CD4-positive, alpha-beta T cell treated with Interleukin-15 for 4 hours (primary cell): Measurements from ENCODE around the gene POU6F1.
"Not testable (repeated sequence)": the region's sequence is repeated elsewhere in the genome, so short reads cannot be mapped to it uniquely, and the experiment has no call there.

ENCODE experiments used
- DNase-seq: peaks from one replicate; pipeline ENCODE4 v3.0.0-alpha.2; 2020; ENCODE audit warnings: low spot score

POU6F1 gene, protein sequence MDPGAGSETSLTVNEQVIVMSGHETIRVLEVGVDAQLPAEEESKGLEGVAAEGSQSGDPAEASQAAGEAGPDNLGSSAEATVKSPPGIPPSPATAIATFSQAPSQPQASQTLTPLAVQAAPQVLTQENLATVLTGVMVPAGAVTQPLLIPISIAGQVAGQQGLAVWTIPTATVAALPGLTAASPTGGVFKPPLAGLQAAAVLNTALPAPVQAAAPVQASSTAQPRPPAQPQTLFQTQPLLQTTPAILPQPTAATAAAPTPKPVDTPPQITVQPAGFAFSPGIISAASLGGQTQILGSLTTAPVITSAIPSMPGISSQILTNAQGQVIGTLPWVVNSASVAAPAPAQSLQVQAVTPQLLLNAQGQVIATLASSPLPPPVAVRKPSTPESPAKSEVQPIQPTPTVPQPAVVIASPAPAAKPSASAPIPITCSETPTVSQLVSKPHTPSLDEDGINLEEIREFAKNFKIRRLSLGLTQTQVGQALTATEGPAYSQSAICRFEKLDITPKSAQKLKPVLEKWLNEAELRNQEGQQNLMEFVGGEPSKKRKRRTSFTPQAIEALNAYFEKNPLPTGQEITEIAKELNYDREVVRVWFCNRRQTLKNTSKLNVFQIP

DNA sequence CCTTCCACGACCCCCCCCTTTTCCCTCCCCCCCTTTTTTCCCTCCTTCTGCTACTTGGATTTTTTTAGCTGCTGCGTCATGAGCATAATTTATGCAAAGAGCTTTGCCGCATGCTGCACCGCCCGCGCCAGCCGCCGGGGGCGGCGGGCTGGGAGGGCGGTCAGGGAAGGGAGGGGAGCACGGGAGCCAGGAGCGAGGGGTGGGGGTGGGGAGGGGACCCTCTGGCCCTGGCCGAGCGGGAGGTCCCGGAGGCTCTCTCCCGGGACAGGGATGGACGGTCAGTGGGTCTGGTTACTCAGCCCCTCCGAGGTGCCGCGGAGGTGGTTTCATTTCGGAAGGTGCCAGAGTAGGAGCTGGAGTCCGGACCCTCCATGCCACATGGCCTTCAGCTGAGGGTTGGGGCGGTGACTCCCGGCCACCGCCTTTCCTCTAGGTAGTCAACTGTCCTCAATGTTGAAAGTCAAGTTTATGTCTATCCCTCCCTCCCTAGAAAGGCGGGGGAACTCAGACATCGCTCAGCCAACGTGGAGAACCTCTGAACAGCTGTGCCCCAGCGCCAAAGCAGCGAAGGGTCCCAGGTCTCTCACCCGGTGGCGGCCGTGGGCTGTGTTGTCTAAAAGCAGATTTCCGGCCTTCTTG lies at the start of gene POU6F1:
Gene POU6F1 (minus strand): TSS at position 95 of the 639 bp plus-strand sequence. CDS start 11,226 bp downstream, outside the sequence.
- DNase-seq, result peak; percentile 77

DNA sequence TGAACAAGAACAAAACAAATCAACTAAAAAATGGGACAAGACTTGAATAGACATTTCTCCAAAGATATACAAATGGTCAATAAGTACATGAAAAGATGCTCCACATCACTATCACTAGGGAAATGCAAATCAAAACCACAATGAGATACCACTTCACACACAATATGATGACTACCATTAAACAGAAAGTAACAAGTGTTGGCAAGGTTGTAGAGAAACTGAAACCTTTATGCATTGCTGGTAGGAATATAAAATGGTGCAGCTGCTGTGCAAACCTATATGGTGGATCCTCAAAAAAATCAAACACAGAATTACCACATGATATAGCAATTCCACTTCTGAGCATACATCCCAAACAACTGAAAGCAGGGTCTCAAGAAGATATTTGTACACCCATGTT lies 47.2 kb upstream of the POU6F1 start:
- peak; percentile 40 for DNase-seq

DNA sequence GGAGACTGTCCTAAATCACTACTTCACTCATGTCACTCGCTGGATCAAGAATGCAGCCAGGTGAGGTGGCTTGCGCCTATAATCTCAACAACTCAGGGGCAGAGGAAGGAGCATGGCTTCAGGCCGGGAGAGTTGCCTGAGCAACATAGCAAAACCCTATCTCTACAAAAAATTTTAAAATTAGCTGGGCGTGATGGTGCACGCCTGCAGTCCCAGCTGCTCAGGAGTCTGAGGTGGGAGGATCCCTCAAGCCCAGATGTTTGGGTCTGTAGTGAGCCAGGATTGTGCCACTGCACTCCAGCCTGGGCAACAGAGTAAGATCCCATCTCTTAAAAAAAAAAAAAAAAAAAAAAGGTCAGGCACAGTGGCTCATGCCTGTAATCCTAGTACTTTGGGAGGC lies 46.4 kb upstream of the POU6F1 start:
- DNase-seq, result no peak

DNA sequence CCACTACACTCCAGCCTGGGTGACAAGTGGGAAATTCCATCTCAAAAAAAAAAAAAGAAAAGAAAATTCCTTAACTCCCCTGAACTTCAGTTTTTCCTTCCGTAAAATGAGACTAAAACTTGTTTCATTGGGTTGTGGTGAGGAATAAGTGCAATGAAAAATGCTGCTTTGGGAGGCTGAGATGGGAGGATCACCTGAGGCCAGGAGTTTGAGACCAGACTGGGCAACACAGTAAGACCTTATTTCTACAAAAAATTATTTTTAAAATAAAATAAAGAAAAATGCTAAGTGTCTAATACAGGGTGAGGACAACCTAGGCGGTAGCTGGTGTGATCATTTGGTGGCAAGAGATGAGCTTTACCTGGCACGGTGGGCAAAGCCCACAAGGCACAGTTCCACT lies 45.5 kb upstream of the POU6F1 start:
- no peak for DNase-seq

DNA sequence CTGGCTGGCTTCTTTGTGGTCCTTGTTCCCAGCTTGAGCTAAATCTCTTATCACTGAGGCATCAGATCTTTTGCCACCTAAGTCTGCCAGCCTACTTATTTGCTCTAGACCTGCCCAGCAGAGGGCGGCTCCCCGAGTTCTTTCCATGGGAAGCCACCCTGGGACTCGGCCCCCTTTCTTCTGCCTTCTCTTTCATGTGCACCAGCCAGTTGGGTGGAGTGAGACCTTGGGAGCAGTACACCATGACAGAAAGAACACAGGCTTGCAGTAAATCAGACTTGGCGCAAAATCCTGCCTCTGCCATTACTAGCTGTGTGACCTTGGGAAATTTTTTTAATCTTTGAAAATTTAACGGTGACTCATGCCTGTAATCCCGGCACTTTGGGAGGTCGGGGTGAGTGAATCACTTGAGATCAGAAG lies 44.9 kb upstream of the POU6F1 start:
- peak; percentile 29 for DNase-seq

DNA sequence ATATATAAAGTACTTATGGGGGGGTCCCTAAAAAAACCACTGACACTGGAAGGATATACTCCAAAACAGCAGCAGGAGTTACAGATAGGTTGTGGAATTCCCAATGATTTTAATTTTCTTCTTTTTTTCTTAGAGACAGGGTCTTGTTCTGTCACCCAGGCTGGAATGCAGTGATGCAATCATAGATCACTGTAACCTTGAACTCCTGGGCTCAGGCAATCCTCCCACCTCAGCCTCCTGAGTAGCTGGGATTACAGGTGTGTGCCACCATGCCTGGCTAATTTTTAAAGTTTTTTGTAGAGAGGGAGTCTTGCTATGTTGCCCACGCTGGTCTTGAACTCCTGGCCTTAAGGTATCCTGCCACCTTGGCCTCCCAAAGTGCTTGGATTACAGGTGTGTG lies 41.7 kb upstream of the POU6F1 start:
- not testable (repeated sequence) for DNase-seq

DNA sequence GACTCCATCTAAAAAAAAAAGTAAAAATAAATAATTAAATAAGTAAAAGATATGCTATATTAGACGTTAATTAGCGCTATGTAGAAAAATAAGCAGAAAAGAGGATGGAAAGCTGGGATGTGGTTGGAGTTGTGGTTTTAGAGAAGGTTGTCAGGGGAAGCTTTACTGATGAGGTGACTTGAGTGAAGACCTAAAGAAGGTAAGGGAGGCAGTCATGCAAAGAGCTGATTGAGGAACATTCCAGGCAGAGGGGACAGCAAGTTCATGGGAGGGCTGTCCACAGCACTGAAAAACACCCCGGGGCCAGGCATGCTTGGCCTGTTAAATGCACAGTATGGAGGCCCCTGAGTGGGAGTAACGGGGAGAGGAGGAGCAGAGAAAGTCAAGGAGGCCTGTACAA lies 36.7 kb upstream of the POU6F1 start:
- DNase-seq, result no peak

DNA sequence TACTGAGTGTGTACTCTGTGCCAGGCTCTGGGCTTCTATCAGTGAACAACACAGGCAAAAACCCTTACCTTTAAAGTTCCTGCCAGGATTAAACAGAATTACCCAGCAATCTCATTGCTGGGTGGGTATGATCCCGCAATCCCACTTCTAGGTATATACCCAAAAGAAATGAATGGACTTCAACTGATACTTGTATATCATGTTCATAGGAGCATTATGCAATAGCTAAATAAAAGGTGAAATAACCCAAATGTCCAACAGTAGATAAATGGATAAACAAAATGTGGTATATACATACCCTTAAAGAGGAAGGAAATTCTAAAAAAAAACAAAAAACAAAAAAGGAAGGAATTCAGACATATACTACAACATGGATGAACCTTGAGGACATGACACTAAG lies 35.4 kb upstream of the POU6F1 start:
- no peak for DNase-seq

DNA sequence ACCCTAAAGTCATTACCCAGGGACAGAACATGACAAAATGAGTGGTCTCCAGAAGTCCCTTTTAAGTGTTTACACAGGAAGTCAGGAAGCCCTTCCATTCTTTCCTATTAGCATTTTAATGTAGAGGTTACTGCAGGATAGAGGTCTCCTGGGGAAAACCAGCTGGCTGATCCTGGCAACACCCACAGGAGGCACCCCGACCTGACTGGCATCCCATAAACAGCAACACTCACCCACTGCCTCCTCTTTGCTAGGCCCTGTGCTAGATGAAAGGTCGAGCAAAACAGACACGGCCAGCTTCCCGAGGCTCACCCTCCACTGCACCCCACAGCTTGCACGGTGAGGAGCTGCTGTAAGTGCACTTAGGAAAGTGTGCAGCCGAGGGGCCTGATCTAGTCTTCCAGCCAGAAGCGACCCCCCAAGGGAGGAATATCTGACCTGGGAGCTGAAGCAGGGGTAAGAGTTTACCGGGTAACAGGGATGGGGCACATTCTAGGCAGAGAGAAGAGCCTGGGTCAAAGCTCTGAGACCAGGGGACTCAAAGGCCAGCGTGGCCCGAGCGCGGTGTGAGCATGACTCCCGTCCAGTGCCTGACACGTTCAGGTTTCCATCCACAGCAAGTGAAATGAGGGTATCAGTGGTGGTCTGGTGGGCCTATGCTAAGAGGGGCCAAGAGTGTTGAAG lies 29.8 kb upstream of the POU6F1 start:
- no peak for DNase-seq

DNA sequence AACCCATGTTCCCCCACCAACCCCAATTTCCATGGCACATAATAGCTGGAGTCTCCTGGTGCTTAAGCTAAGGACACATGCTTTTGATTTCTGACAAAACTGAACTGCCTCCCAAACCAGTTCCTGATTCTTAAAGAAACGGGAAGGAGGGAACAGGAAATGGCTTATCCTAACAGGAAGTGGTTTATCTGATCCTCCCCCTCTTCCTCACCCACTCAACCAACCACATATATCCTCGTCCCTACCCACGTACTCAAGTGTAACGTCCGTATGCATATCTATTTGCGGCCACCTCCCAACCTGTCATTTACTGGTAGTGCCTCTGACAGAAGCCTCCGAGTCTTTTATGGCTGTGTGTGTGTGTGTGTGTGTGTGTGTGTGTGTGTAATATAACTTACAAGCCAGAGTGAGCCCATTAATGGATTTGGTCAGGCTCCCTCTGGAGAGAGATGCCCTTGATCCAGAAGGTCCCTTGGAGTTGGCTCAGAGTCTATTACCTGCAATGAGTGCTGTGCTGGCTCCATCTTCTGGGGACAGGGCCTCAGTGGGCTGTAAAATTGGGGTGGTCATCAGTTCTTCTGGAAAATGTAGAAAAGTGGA lies 28.5 kb upstream of the POU6F1 start:
- peak; percentile 40 for DNase-seq

DNA sequence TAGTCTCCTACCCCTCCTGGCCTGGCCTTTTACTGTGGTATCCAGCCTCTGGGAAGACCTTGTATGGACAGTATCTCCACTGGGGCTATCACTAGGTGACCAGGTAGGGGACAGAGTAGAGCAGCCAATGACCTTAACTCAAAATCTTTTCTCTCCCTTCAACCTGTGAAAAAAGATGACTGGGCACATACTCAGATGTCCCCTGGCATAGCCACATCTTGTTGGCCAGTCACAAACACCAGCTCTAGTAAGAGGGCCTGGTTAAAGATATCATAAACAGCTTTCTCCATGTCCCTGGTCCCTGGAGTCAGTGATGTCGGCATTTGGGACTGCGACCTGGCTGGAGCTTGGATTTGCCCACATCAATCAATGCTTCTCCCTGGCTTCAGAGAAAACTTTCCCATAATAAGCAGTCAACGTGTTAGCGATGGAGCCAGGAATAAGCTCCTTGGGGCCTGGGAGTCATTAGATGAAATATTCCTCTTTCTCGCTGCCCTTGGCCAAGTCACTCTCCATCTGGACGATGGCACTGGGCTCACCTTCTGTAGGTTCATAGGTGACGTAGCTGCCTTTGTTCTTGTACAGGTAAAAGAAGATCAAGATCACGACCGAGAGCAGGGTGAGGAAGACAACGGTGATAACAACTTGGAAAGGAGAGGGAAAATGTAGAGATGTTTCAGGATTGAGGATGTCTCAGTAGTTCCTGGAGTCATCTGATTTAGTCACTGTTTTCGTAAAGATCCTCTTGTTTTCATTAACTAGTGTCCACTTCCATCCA lies 27.8 kb upstream of the POU6F1 start:
- no peak for DNase-seq

DNA sequence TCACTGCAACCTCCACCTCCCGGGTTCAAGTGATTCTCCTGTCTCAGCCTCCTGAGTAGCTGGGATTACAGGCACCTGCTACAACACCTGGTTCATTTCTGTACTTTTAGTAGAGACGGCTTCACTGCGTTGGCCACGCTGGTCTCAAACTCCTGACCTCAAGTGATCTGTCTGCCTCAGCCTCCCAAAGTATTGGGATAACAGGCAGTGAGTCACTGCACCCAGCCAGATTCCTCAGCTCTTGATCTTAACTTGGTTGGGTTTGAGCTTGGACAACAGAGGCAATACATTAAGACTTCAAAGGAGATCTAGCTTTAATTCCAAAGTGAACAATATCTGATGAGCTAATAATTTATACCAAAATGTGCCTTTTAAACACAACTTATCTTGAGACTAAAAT lies 26.4 kb upstream of the POU6F1 start:
- DNase-seq, result no peak

DNA sequence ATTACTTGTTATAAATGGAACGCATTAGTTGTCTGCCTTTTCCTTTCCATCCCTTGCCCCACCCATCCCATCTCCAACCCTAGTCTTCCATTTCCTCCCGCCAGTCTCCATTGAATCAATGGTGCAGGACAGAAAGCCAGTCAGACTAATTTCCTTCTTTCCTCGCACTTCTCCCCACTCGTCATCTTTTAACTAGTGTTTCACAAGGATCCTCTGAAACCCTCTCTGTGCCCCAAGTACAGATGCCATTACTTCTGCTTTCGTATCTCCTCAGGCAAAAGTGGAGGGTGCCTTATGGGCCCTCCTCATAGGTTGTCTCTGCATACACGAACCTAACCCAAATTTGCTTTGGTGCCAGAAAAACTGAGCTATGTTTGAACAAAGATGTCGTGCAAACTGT lies 25.0 kb upstream of the POU6F1 start:
- no peak for DNase-seq

DNA sequence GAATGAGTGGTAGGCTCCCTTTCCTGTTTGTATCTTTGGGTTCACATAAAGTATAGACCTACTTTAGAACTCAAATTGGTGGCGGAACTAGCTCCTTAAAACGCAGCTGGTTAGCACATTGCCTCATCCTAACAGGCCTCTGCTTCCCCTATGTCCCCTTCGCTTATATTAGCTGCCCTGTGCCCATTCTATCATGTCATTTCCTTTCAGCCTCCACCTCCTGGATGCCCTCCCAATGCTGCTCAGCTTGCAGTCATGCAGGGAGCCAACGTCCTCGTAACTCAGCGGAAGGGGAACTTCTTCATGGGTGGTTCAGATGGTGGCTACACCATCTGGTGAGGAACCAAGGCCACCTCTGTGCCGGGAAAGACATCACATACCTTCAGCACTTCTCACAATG lies 24.3 kb upstream of the POU6F1 start:
- no peak for DNase-seq

DNA sequence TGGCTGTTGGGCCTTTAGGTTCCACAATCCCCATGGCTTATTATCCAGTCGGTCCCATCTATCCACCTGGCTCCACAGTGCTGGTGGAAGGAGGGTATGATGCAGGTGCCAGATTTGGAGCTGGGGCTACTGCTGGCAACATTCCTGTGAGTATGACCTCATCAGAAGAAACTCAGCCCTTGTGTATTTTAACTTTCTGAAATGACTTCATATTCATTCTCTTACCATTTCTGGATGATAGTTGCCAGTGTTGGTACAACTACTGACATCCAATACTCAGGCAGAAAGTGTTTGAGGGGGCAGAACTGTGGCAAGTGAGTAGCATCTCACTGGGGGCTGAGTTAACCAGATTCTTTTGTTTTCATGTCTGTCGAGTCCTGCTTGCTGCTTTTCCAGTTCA lies 23.1 kb upstream of the POU6F1 start:
- DNase-seq, result no peak

DNA sequence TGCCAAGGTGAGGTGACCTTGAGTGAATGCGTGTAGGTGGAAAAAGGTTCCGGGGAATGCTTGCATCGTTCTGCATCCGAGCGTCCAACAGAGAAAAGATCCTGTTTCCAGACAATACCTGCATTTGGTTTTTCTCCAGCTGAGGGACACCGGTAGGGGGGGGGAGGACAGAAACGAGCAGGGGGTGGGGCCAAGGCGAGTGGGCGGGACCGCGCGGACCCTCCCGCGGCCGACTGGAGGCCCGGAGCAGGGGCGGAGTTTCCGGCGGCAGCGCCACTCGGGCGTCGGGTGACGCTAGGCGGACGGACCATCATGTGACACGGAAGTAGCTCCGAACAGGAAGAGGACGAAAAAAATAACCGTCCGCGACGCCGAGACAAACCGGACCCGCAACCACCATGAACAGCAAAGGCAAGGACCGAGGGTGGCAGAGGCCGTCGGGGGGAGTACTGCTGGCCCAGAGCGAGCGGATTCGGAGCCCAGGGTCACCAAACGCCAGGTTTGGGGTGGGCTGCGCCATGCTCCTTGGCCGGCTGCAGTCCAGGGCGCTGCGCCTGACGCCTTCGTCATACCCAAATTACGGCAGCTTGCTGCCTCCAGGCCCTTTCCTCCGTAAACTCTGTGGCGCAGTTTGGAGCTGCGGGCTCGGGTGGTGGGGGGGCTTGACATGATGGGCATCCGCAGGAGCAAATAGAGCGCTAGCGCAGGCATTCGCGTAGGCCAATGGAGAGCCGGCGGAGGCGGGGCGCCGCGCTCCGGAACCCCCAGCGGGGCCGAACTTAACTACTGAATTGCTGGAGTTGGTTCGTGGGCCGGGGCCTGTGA lies 20.9 kb upstream of the POU6F1 start, which contains the start of gene DAZAP2:
Gene DAZAP2 (plus strand): TSS at position 317 of the 825 bp plus-strand sequence. CDS start 82 bp downstream, at position 399.
- peak; percentile 95 for DNase-seq

DNA sequence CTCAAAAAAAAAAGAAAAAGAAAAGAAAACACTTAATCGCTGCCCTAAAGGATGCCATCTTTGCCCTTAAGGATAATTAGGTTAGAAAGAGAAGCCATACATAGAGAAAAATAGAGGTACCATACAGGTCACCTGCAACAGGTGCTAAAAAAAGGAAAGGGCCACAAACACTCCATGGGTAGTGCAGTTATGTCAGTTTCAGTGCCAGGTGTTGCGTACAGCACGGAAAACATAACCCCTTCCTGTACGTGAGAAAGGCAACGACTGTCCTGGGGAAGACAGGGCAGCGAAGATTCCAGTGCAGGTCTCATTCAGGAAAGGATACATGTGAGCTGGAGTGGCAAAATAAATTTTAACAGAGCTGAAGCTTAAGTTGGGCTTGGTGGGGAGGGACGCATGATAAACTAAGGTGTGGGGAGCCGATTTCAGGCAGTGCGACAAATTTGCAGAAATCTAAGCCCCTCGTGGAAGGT lies 20.2 kb upstream of the POU6F1 start:
- no peak for DNase-seq

DNA sequence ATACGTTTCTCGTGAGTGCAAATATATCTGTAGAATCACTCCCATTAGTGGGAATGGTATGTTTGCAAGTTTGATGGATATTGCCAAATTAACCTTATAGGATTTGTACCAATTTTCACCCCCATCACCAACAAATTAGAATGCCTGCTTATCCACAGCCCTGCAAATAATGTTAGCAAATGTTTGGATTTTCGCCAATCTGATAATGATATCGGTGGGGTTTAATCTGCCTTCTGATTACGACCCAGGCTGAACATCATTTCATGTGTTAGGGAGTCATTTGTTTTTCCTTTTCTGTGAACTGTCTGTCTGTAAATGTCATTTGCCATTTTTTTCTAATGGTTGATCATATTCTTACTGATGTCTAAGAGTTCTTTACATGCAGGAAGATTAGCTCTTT lies 16.7 kb upstream of the POU6F1 start:
- no peak for DNase-seq

DNA sequence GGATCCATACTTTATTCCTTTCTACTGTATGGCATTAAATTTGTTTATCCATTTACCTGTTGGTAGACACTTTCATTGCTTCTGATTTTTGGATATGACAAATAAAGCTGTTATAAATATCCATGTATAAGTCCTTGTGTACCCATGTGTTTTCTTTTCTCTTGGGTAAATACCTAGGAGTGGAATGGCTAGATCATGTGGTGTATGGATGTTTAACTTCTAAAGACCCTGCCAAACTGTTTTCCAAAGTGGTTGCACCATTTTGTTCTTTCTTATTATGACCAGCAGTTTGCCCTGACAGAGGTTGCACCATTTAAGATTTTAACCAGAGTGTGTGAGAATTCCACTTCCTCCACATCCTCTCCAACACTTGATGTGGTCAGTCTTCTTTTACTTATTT lies 14.8 kb upstream of the POU6F1 start:
- no peak for DNase-seq

DNA sequence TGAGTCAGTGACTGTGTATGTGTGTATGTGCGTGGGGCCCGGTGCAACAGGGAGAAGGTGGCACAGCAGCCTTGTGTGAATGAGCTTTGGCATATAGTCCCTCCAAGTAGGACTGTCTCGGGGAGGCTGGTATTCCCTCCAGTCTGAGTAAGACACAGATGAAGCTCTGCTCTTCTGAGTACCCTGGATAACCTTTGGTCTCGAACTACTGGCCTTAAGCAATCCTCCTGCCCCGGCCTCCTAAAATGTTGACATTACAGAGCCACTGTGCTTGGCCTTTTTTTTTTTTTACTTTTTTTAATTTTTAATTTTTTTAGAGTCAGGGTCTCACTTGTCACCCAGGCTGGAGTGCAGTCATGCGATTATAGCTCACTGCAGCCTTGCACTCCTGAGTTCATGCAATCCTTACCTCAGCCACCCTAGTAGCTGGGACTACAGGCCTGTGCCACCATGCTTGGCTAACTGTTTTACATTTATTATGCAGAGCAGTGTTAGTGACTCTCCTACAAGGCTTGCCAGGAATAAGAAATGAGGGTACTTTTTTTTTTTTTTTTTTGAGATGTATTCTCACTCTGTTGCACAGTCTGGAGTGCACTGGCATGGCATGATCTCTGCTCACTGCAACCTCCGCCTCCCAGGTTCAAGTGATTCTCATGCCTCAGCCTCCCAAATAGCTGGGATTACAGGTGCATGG lies 11.4 kb upstream of the POU6F1 start:
- DNase-seq, result no peak
